Fibroblast of villous mesenchyme (primary cell): Measurements from ENCODE around the gene PLXNA4. TPM values are rescaled to one million over a fixed set of nuclear protein-coding genes. Genes with fewer than 3 reads are reported as not detected.

ENCODE experiments used
- DNase-seq: peaks from one replicate; pipeline ENCODE4 v3.0.0-alpha.2; 2010; ENCODE audit warnings: low read depth
- H3K4me3 ChIP-seq: 2 replicates; pipeline ENCODE4 v1.5.1; 2011; ENCODE audit warnings: low read depth, mild to moderate bottlenecking, low read length
- CTCF ChIP-seq: IDR thresholded peaks from 2 replicates; pipeline ENCODE4 v1.5.1; 2012; ENCODE audit warnings: low read depth, mild to moderate bottlenecking, low read length; ENCODE audit not compliant: insufficient read depth
- total RNA-seq: library from RNA; depleted of rRNA; stranded (reverse); fragments of >200 nt; gene quantifications from 2 replicates; pipeline ENCODE4 v1.2.3, GENCODE V29; 2012

The PLXNA4 gene
- total RNA-seq, 1 donor, result not detected

- no peak for DNase-seq
- no peak for TF ChIP-seq CTCF
- no peak overlapping the region for H3K4me3 ChIP-seq
Observed at GRCh38 chr7:132533916-132534315, 42.4 kb downstream of the PLXNA4 start.

GRCh38 chr7:132532281-132532680, 44.0 kb downstream of the PLXNA4 start:
- no peak for DNase-seq
- no peak overlapping the region for H3K4me3 ChIP-seq
- TF ChIP-seq CTCF, result no peak

- no peak for DNase-seq
- no peak overlapping the region for H3K4me3 ChIP-seq
- no peak for TF ChIP-seq CTCF
Observed at GRCh38 chr7:132531562-132531961, 44.7 kb downstream of the PLXNA4 start.

- no peak for TF ChIP-seq CTCF
- no peak for DNase-seq
- no peak overlapping the region for H3K4me3 ChIP-seq
Observed at GRCh38 chr7:132528695-132529094, 47.6 kb downstream of the PLXNA4 start.

GRCh38 chr7:132527467-132528410, 48.5 kb downstream of the PLXNA4 start:
- no peak for TF ChIP-seq CTCF
- no peak overlapping the region for H3K4me3 ChIP-seq
- no peak for DNase-seq

GRCh38 chr7:132526111-132526740, 50.0 kb downstream of the PLXNA4 start:
- DNase-seq, result no peak
- no peak overlapping the region for H3K4me3 ChIP-seq
- TF ChIP-seq CTCF, result no peak
